CD4-positive, alpha-beta T cell treated with Interleukin-15 for 4 hours (primary cell): Measurements from ENCODE around the gene NKX1-1.
"Not testable (repeated sequence)": the region's sequence is repeated elsewhere in the genome, so short reads cannot be mapped to it uniquely, and the experiment has no call there.

ENCODE experiments used
- DNase-seq: peaks from one replicate; pipeline ENCODE4 v3.0.0-alpha.2; 2020; ENCODE audit warnings: low spot score

The NKX1-1 gene

DNA sequence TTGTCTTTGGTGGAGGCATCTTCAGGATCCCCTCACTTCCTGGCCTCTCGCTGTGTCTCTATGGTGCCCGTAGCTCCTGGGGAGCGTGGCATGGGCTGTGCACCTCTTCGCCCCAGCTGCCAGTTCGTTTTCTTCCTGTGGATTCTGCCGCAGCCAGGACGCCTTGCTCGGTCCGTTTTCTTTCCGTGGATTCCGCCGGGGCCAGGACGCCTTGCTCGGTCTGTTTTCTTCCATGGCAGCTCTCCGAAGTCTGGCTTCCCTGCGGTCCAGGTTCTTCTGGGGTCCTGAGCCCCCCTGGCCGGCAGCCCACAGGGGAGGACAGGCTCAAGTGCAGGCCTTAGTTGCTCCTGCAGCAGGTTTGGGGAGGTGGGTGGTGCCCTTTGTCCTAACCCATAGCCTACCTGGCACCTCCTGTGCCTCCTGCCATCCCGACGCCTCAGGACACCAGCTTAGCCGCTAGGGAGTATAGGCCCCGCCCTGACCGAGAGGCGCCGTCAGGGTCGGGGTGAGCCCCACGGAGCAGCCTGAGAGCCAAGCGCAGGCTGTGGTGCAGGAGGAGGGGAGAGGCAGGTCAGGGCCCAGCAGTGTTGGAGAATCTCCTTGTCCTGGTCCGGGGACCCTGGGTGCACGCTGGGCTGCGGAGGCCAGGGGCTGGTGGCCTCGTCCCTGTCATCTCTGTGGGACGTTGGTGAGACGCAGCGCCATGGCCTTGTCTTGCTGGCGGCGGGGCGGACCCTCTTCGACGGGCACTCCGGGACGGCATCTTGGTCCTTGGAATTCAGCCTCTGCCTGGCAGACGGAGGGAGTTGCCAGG, 32.1 kb downstream of the NKX1-1 start:
- no peak for DNase-seq

DNA sequence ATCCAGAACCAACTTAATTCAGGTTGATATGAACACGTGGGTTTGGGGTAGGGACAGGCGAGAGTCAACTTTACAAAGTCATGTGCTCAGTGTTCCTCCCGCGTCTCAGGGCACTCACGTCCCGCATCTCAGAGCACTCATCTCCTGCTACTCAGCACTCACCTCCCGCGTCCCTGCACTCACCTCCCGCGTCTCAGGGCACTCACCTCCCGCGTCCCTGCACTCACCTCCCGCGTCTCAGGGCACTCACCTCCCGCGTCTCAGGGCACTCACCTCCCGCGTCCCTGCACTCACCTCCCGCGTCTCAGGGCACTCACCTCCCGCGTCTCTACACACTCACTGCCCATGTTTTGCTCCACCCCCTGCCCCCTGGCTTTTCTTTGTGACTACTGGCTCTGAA, 33.7 kb downstream of the NKX1-1 start:
- DNase-seq: not testable (repeated sequence)

DNA sequence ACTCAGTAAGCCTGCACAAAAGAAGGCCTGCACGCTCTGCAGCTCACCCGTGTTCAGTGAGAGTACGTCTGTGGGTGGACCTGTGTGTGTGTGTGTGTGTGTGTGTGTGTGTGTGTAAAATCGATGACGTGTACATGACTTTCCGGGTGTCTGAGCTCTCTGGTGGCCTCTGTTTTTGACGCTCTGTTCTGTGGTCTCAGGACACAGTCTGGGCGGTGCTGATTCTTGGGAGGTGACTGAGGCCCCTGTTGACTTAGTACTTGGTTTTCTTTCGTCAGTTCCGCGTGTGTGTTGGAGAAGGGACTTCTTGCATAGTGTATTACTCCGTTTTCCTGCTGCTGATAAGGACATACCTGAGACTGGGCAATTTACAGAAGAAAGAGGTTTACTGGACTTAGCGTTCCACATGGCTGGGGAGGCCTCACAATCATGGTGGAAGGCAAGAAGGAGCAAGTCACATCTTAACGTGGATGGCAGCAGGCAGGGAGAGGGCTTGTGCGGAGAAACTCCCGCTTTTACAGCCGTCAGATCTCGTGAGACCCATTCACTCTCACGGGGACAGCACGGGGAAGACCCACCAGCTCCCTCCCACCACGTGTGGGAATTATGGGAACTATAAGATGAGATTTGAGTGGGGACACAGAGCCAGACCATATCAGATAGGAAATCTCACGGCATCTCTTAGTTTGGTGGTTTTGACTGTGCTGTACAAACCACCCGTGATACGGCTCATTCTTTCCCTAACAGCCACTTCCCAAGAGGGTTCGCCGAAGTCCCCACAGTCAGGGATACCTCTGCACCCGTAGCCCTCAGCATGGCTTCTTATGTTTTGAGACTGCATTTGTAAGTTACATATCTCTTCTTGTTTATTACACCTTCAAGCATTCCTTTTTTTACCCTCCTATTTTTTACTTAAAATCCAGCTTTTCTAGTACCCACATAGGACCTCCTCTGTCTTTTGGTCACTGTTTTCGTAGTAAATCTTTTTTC, 34.8 kb downstream of the NKX1-1 start:
- no peak for DNase-seq

DNA sequence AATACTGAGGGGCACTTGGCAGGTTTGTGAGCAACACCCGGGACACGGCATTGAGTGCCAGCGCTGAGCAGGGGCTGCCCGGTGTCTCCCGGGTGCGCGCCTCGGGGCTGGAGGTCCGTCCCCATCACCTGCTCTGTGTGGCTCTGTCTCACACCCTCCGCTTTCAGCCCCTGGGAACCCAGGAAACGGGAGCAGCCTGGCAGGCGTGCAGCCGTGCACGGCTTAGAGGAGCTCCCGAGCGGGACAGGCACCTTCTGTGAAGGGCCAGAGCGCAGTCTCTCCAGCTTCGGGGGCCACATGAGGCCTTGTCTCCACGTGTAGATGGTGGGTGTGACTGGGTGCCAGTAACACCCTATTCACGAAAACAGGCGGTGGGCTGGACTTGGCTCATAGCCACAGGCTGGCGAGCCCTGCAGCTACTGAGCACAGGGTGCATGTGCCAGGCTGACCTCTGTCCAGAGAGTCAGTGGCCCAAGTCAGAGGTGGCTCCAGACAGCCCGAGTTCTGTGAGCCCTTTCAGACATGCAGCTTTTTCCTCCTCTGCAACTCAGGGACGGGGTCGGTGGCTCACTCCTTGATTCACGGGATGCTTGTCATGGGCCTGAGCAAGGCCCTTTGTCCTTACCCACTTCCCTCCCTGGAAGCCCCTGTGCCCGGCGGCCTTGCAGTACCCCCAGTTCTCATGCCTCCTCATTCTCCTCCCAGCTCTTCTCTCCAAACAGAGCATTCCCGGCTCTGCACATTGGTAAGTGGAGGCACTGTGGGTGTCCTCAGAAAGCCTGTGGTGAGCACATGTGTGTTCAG, 35.7 kb downstream of the NKX1-1 start:
- no peak for DNase-seq

DNA sequence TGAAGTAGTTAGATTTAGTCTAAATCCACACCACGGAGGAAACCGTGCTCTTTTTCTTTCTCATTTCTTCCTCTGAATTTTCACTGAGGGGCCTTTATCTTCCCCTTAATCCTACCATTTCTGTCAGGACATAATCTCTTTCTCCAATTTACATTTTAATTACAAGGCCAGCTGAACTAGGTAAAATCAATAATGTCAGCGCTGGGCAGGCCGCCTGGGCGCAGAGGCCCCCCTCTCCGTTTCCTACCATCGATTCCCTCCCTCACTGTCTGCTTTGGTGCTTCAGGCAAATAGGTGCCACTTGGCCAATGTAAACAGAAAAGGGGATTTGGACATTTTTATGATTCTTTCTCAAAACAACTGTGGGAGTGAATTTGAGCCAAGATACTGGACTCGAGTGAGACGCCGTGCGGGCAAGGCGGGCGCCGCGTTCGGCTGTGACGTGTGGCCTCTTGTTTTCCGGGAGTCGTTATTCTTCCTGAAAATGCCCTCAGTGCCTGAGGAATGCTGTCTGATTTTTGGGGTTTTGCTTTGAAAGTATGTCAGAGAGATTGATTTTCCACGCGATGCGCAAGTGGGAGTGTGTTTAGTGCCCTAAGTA, 36.7 kb downstream of the NKX1-1 start:
- DNase-seq: no peak

DNA sequence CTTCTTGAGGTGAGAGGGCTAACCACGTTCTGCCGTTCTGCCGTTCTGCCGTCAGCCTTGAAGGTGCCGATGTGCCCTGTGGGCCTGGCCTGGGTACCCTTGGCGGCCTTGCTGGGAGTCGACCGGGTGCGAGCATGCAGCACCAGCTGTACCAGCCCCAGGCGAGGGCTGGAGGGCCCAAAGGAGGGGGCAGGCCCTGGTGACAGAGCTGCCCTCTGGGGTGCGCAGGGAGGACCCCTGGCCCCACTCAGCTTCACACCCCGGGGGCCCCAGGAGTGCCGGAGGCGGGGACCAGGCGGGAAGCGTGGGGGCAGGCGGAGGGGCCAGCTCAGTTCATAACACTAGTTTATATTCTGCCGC, 37.2 kb downstream of the NKX1-1 start:
- DNase-seq: no peak

DNA sequence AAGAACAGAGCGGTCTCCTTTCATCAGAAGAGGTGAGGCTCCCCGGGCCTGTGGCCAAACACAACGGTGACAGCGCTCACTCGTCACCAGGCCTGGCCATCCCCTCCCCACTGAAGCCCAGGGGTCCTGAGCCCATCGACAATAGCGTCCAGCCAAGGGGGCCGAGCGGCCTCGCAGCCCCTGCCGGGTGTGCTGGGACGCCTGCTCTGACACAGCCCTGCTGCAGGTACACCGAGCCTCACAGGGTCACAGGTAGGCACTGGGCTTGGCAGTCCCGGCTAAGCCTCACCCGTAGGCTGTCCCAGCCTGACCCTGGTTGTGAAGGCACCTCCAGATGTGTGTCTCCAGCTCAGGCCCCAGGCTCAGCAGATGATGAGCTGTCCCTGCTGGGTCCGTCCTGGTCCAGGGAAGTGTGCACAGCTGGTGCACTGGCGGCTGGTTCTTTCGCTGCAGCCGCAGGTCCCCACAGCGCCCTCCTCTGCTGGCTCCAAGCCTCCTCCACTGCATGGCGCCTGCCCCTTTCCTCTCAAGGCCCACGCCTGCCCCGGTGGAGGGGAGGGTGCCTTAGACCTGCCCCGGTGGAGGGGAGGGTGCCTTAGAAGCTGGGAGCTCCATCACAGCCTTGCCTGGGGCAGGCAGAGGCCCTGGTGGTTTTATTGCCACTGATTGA, 37.7 kb downstream of the NKX1-1 start:
- no peak for DNase-seq

DNA sequence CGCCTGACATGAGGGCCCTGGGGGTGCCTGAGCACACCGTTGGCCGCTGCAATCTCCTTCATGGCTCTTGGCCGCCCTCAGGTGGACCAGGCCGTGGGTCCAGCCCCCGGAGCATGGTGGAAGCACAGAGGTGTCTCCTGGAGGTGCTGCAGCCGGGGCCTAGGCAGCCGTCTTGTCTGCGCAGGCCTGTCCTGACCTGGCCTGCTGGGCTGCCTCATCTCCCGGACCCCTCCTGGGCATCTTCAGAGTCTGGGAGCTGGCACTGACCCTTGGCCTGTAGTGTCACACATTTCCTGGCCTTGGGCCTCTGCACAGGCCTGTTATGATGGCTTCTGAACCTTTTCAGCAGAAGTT, 38.3 kb downstream of the NKX1-1 start:
- DNase-seq: no peak

DNA sequence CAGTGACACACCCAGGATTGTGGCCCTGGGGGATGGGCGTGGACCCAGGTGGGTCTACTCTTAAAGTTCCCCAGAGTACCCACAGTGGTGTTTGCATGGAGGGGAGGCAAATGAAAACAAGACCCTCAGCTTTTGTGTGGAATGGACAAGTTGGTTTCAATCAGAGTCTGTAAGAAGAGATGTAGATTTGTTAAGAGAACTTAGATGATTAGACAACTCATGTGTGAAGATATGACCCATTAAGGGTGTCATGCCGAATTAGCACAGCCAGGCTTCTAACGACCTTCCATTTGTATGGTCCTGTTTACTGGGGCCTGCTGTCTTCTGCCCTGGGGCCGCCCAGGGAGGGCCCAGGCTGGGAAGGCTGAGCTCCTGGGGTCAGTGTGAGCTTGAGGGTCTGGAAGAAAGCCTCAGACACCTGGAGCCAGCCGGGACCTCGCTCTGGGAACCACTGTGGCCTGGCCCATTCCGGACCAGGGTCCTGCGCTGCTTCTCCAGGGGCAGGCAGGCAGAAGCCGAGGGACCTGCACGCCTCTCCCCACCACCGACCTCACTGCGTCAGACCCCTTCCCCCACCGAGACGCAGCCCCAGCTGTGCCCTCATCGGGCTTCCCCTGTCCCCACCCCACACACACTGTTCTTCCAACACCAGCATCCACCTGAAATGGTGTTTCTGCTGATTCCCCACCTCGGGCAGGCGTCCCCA, 38.9 kb downstream of the NKX1-1 start:
- DNase-seq: no peak

DNA sequence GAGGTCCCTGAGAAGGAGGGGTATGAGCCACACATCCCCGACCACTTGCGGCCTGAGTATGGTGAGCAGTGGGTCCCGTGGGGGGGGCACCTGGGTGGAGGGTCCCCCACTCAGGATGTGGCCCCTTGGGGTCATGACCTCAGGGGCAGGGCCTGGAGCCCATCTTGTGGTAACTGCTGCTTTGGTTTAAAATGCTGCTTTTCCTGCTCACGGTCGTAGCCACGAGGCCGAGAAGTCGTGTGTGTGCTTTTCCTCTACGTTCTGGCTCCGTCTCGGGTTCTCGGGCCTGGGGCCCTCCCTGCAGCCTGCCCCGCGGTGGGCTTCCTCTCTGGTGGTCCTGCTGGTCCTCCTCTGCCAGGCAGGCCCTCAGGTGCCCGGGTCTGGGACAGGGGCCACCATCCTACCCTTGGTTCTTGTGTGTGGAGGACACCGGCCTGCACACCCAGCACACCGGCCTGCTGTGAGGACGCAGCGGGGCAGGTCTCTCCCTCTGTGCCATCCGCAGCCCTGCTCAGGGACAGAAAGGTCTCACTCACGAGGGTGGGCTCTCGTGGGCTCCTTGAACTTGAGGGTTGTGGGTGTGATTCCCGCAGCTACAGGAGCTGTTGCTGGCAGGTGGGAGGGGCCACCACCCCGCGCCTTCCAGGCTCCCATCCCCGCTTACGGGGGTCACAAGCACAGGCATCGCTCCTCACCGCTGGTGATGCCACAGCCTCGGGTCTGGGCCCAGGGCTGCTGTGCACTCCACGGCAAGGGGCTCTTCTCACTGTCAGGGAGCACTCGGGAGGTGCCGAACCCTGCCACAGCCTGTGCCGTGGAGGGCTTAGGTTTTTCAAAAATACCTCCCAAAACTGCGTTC, 39.6 kb downstream of the NKX1-1 start:
- DNase-seq: no peak

DNA sequence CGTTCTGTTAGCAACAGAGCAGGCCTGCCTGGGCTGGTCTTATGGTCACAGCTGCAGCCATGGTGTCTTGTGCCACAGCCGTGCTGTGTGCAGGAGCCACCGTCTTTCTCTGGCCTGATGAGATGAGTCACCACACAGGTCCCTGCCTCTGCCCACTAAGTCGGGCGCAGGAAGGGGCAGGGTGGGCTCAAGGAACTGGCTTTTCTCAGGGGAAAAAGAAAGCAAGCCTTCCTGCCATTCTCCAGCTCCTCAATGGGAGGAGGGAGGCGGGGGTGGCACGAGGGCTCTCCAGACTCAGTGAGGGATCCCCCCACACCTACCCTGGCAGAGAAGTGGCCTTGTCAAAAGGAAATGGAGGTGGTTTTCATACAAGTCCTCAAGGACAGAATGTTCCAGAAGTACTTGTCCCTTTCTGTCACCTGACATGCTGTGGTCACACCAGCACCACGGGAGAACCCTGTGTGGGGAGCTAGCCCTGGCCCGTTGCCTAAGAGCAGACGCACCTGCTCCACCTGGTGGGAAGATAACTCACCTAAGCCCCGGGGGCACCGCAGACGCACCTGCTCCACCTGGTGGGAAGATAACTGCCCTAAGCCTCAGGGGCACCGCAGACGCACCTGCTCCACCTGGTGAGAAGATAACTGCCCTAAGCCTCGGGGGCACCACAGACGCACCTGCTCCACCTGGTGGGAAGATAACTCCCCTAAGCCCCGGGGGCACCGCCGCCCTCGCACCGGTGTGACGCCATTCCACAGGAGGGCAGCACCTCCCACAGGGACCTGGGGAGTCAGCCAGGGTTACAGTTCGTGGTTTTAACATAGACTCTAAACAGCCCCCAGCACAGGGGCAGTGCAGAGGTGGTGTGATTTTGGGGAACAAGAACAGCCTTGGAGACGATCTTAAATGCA, 40.7 kb downstream of the NKX1-1 start:
- DNase-seq: no peak

DNA sequence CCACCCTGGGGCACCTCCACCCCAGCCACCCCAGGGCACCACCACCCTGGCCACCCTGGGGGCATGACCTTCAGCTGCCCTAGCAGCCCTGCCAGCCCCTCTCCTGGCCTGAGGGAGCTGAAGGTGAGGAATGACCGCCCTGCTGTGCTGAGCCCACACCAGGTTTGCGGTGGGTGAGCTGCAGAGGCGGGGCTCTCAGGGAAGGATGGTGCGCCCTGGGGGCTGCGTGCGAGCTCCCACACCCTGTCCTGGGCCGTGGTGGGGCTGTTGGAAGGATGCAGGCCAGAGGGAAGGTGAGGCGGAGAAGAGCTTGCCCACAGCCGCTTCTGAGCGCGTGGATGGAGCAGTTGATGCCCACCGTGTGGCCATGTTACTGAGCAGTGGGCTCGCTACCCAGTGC, 41.5 kb downstream of the NKX1-1 start:
- DNase-seq: no peak

DNA sequence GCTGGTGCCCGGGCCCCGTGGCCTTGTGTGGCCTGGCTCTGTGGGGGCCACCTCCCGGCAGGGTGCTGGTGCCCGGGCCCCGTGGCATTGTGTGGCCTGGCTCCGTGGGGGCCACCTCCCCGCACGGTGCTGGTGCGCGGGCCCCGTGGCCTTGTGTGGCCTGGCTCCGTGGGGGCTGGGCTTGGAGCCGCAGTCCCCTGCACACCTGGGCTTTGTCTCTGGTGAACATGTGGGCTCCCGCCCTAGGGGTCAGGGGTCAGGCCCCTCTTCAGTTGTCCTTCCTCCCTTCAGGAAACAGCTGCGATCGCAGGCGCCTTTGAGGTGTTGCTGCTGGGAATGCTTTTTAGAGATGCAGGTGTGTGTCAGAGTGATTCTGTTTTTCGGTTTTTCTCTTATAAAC, 42.0 kb downstream of the NKX1-1 start:
- no peak for DNase-seq

DNA sequence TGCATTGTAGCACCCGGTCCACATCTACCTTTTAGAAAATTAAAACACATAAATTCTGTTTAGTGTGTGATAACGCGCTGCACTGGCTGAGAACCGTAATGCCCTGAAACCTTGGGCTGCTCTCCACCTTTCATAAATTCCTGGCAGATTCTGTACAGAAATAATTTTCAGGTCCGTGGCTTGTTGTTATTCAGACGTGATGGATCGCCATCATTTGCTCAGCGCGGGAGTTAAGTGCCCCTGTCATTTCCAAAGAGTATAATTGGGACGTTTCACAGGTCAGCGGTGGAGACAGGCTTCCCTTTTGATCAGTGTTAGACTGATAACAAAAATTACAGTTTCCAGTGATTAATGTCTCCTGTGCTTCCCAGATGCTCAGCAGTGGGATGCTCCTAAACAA, 42.7 kb downstream of the NKX1-1 start:
- no peak for DNase-seq

DNA sequence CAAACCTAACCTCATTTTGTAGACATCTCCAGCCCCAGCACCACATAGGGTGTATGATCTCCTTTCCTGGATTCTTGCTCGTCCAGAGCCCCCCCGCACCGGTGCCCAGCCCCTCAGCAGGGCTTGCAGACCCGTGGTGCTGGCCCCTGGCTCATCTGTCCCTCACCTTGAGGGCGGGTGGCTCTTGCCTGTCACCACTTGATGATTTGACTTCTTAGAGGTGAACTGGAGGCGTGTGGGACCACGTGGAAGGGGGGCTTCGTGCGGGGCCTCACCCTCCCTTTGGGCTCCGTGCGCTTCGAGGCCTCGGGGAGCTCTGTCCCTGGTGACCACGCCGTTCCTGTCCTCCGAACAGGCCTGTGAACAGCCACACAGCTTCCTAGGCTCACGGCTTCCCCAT, 43.7 kb downstream of the NKX1-1 start:
- no peak for DNase-seq

DNA sequence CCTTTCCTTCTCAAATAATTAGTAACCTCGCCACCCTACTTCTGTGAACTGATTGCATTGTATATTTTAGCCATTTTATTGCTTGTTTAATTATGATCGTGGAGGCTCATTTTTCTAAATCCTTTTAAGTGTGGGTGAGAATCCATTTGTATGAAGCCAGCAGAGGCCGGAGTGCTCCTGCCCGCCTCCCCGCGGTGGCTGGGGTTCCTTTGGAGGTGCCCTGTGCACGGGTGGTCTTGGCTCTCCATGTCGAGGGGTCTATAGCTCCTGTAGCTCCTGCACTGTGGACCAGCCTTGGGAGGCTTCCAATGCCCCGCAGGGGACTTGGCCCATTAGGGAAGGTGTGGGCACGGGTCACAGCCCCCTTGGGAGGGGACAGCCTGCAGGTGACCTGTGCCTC, 44.2 kb downstream of the NKX1-1 start:
- no peak for DNase-seq

DNA sequence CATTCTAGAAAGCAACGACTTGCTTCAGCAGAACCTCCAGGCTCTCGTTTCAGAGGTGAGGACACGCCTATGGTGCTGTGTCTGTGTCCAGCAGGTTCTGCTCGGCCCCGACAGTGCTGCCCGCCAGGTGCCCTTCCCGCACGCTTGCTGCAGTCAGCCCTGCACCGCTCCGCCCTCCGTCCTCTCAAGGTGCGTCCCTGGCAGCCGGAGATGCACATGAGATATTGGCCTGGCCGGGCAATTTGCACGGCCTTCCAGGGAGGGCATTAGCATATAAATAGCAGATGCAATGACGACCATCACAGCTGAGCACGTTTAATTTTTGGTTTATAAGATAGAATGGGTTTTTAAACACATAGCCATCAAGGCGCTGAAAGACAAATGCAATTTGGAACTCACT, 44.8 kb downstream of the NKX1-1 start:
- no peak for DNase-seq

DNA sequence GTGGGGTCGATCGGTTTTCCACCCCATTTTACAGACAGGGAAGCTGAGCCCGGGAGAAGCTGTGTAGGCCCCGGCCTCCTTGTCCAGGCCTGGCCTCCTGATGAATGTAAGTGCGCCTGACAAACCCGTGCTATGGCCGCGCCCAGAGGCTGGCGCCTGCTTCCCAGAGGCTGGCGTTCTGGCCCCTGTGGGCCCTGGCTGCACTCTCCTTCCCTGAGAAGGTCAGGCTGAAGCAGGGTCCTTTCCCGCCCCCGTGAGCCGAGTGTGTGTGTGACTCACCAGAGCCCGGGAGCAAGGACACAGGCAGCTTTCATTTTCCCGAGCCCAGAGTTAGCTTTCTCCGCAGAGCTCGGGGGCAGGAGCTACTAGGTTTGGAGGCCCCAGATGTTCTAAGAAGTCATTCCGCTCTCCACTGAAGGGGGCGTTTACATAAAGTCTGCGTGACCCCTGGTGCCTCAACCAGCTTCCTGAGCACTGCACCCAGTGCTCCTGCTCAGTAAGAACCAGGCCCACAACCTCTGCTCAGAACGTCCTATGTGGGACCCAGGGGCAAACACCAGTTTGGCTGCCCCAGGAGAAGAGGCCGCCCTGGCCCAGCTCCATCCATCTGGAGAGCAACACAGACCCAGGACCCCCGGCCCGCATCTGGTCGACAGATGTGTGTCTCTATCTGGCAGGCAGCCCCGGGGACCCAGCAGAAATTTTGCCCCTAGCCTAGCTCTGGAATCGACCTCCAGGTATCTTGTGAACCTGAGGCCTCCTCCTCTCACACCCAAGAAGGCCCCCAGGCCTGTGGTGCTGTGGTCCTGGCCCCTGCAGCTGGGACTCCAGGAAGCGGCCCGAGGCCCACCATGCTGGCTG, 45.6 kb downstream of the NKX1-1 start:
- DNase-seq: no peak
